ENCODE results near the gene IFT88. TPM values are rescaled to one million over a fixed set of nuclear protein-coding genes. Genes with fewer than 3 reads are reported as not detected.
A peak's percentile ranks its signal among the peaks of the same experiment; 100 is the strongest.

The IFT88 gene
- polyA plus RNA-seq, 4 donors: 32.3 to 44.9 (median 42.4) TPM

DNA sequence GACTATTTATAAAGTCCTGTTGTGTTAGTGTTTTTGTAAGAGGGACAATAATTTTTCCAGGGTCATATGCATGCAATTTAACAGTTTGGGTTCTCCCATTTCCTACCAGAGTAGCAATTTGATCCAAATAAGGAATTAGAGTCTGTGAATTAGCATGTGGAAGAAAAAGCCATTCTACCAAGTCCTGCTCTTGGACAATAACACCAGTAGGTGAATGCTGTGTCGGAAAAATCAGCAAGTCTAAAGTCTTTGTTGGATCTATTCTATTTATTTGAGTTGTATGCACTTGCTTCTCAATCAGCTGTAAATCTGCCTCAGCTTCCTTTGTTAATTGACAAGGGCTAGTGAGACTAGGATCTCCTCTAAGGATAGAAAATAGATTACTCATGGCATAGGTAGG lies 115.1 kb downstream of the IFT88 start:
- DNase-seq (ENCODE audit: low read depth in 4 of 4, low spot score in 3 of 4): no peak

- no peak for DNase-seq (ENCODE audit: low read depth in 4 of 4, low spot score in 3 of 4)
These were observed 117.1 kb downstream of the IFT88 start for GRCh38 chr13:20684041-20684440.

DNA sequence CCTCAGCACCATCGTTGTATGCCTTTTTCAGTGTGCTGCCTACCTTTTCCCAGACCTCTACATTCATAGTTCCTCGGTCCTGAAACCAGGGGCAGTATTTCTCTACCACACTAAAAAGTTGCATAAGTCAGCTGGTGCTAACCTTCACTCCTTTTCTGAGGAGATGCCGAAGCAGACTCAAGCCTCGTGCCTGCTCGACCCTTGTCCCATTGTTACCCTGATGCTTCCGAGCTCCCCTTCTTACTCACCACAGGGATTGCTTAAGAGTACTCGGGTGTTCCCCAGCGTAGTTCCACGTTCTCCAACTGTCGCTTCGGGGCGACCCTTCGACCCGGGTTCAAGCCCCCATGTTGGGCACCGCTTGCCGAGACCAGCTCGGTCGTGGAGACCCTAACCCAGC lies 117.6 kb downstream of the IFT88 start:
- no peak for DNase-seq (ENCODE audit: low read depth in 4 of 4, low spot score in 3 of 4)

DNA sequence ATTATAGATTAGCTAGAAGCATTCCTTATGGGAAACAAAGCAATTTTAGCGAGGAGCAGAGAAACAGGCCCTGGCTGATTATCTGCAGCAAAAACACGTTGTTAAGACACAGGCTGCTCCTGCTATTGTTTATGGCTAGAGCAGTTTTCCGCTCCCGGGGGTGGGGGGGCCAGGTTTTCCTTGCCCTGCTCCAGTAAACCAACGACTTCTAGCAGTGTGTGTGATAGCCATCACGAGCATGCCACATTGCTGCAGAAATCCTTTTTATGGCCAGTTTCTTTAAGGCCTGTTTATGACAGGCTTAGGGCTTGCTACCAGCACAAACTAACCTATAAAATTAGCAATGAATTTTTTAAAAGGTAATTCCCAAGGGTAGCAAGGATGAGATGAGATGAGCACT lies 118.1 kb downstream of the IFT88 start:
- DNase-seq (ENCODE audit: low read depth in 4 of 4, low spot score in 3 of 4): no peak

DNA sequence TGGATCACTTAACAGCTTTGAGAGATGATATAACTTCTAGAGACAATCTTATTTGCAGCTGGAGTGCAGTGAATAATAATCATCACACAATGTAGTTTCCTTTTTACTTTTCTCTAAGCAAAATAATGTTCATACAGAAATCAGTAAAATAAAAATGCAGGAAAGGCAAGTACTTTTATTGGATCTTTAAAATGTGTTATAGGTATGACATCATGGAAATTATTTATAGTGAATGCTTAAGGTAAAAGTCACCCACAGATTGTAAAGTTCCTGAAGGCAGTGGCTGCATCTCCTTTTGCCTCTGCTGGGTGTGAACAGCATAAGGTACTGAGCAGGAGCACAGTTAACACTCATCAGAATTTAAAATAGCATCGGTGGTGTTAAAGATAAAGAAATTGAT lies 119.2 kb downstream of the IFT88 start:
- DNase-seq (ENCODE audit: low read depth in 4 of 4, low spot score in 3 of 4): no peak

- DNase-seq (ENCODE audit: low read depth in 4 of 4, low spot score in 3 of 4): no peak
These were observed 120.1 kb downstream of the IFT88 start for GRCh38 chr13:20686863-20687579.

DNA sequence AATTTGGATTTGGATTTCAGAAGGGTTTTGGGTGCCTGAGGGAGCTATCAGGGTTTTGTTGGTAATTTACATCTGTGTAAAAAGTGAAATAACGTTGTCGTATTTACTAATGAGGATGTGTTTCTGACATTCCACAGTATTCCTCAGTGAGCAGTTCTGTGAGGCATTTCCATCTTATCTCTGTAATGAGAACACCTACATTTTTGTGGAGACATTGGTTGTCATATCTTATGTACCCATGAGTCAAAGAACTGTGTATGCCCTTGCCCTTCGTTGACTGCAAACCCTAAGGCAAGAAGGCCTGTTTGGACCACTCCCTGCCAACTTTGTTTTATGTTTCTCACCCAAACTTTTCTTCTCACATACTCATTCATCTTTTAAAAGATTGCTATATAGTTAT lies 122.3 kb downstream of the IFT88 start:
- no peak for DNase-seq (ENCODE audit: low read depth in 4 of 4, low spot score in 3 of 4)

GRCh38 chr13:20691616-20692015 lies 124.7 kb downstream of the IFT88 start:
- no peak for DNase-seq (ENCODE audit: low read depth in 4 of 4, low spot score in 3 of 4)

GRCh38 chr13:20696073-20696472 lies 129.1 kb downstream of the IFT88 start:
- DNase-seq (ENCODE audit: low read depth in 4 of 4, low spot score in 3 of 4): no peak

GRCh38 chr13:20699715-20700114 lies 132.8 kb downstream of the IFT88 start:
- no peak for DNase-seq (ENCODE audit: low read depth in 4 of 4, low spot score in 3 of 4)

DNA sequence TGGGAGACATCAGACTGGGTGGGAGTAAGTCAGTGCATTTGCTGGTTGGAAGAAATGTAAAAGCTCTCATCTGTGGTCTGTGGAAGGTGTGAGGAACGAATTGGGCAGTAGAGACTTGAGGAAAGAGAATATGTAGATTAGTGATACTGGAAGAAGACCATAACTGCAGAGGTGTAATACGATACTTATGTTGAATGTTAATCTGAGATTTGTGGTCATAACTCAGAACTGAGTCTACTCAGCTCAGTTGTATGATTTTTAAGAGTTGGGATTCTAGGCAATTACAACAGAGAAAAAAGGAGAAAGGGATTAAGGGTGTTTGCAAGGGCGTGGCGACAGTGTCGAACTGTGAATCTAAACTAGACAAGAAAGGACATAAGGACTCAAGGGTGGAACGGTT lies 133.3 kb downstream of the IFT88 start:
- no peak for DNase-seq (ENCODE audit: low read depth in 4 of 4, low spot score in 3 of 4)

GRCh38 chr13:20701461-20701860 lies 134.5 kb downstream of the IFT88 start:
- DNase-seq (ENCODE audit: low read depth in 4 of 4, low spot score in 3 of 4): no peak

DNA sequence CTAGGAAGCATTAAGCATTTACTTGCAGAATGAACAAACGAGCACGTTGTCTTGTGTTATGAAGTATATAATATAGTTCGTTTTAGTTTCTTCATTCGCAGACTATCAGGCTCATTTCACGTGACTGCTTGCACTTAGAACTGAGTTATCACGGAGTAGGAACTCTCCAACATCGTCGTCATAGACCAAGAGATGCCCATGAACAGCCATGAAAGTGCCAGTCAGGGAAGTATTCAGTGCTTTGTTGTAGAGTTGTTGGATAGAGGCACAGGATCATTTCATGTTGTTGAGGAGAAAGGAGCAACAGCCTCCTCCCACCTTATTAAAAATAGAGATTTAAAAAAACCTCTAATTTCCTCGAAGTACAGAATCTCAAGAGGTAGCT lies 135.6 kb downstream of the IFT88 start:
- DNase-seq (ENCODE audit: low read depth in 4 of 4, low spot score in 3 of 4): no peak

GRCh38 chr13:20702915-20703779 lies 136.2 kb downstream of the IFT88 start, which contains the start of gene IL17D:
Gene IL17D (plus strand): TSS chr13:20703699. CDS start chr13:20704002, 303 bp downstream.
- DNase-seq (ENCODE audit: low read depth in 4 of 4, low spot score in 3 of 4): peak in 1 of 4 donors; percentile 43

- peak in 3 of 4 donors; percentile 55 to 71 (median 64) for DNase-seq (ENCODE audit: low read depth in 4 of 4, low spot score in 3 of 4)
These were observed 137.0 kb downstream of the IFT88 start for GRCh38 chr13:20703780-20704458.

- DNase-seq (ENCODE audit: low read depth in 4 of 4, low spot score in 3 of 4): no peak
These were observed 137.6 kb downstream of the IFT88 start for GRCh38 chr13:20704459-20705069.

- DNase-seq (ENCODE audit: low read depth in 4 of 4, low spot score in 3 of 4): no peak
These were observed 139.7 kb downstream of the IFT88 start for GRCh38 chr13:20706661-20707060.

DNA sequence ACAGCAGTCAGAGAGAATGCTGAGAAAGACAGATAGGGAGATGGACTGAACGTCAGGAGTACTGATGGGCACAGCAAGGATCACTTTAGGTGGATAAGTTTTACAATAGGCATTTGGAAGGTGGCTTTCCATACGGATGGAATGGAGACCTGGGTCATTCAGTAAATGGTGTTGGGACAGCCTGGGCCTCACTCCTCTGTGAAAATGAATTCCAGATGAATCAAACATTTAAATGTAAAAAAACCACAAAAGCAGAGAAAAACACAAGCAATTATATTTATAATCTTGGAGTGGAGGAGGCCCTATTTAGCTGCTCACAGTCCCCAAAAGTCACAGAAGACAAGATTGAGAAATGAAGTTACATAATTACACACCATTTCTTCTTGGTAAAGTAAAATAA lies 141.3 kb downstream of the IFT88 start:
- no peak for DNase-seq (ENCODE audit: low read depth in 4 of 4, low spot score in 3 of 4)

GRCh38 chr13:20709369-20709768 lies 142.4 kb downstream of the IFT88 start:
- DNase-seq (ENCODE audit: low read depth in 4 of 4, low spot score in 3 of 4): no peak

- no peak for DNase-seq (ENCODE audit: low read depth in 4 of 4, low spot score in 3 of 4)
These were observed 142.8 kb downstream of the IFT88 start for GRCh38 chr13:20709782-20710181.
